Astrocyte (in vitro differentiated cells and primary cell): Measurements from ENCODE around the gene SMIM28. TPM values are rescaled to one million over a fixed set of nuclear protein-coding genes. Genes with fewer than 3 reads are reported as not detected.

ENCODE experiments used
- DNase-seq: peaks from one replicate; pipeline ENCODE4 v3.0.0-alpha.2; 2010; ENCODE audit warnings: low read depth
- FAIRE-seq: peaks from 2 replicates; lab custom pipeline; 2011; peaks lifted over from hg19 to GRCh38; lab: Jason Lieb, UNC
- H2AFZ ChIP-seq: 2 replicates; pipeline ENCODE4 v1.6.0; 2012; ENCODE audit warnings: low read depth, low read length, inconsistent platforms
- H3K27ac ChIP-seq: 2 replicates; pipeline ENCODE4 v1.5.1; 2011; ENCODE audit warnings: low read depth, low read length, inconsistent platforms
- H3K27me3 ChIP-seq: 2 replicates; pipeline ENCODE4 v1.6.0; 2011; ENCODE audit warnings: low read length, inconsistent platforms; ENCODE audit not compliant: insufficient read depth
- H3K36me3 ChIP-seq: 2 replicates; pipeline ENCODE4 v1.5.1; 2011; ENCODE audit warnings: low read length, inconsistent platforms; ENCODE audit not compliant: insufficient read depth
- H3K4me1 ChIP-seq: 2 replicates; pipeline ENCODE4 v1.5.1; 2011; ENCODE audit warnings: low read length, inconsistent platforms; ENCODE audit not compliant: insufficient read depth
- H3K4me2 ChIP-seq: 2 replicates; pipeline ENCODE4 v1.6.0; 2012; ENCODE audit warnings: low read length, inconsistent platforms
- H3K4me3 ChIP-seq: 2 replicates; pipeline ENCODE4 v1.5.1; 2011; ENCODE audit warnings: low read depth, mild to moderate bottlenecking, low read length, inconsistent platforms; ENCODE audit not compliant: insufficient read depth
- H3K79me2 ChIP-seq: 2 replicates; pipeline ENCODE4 v1.6.0; 2012; ENCODE audit warnings: mild to moderate bottlenecking, low read length, inconsistent platforms; ENCODE audit not compliant: insufficient read depth
- H3K9ac ChIP-seq: 2 replicates; pipeline ENCODE4 v1.6.0; 2012; ENCODE audit warnings: mild to moderate bottlenecking, low read length, inconsistent platforms
- H3K9me3 ChIP-seq: 2 replicates; pipeline ENCODE4 v1.5.1; 2012; ENCODE audit warnings: low read depth, mild to moderate bottlenecking, low read length, inconsistent platforms; ENCODE audit not compliant: insufficient read depth
- H4K20me1 ChIP-seq: 2 replicates; pipeline ENCODE4 v1.6.0; 2012; ENCODE audit warnings: low read length, inconsistent platforms; ENCODE audit not compliant: insufficient read depth
- H3K27ac Mint-ChIP-seq: one replicate; pipeline ENCODE4 v1.8.0; 2021; ENCODE audit warnings: mild to moderate bottlenecking, mixed read lengths; ENCODE audit not compliant: unreplicated experiment
- H3K27me3 Mint-ChIP-seq: one replicate; pipeline ENCODE4 v1.8.0; 2021; ENCODE audit warnings: low read depth, mixed read lengths; ENCODE audit not compliant: unreplicated experiment
- H3K36me3 Mint-ChIP-seq: one replicate; pipeline ENCODE4 v1.8.0; 2021; ENCODE audit warnings: low read depth, mixed read lengths; ENCODE audit not compliant: unreplicated experiment
- H3K4me1 Mint-ChIP-seq: one replicate; pipeline ENCODE4 v1.8.0; 2021; ENCODE audit warnings: low read depth, mixed read lengths; ENCODE audit not compliant: unreplicated experiment
- H3K4me3 Mint-ChIP-seq: one replicate; pipeline ENCODE4 v1.8.0; 2021; ENCODE audit warnings: mild to moderate bottlenecking, moderate library complexity, mixed read lengths; ENCODE audit not compliant: unreplicated experiment
- H3K9me3 Mint-ChIP-seq: one replicate; pipeline ENCODE4 v1.8.0; 2021; ENCODE audit warnings: mild to moderate bottlenecking, mixed read lengths; ENCODE audit not compliant: unreplicated experiment
- CTCF ChIP-seq: IDR thresholded peaks from 2 replicates; pipeline ENCODE4 v1.5.1; 2011; ENCODE audit warnings: low read depth, mild to moderate bottlenecking, inconsistent platforms, low read length, moderate library complexity; ENCODE audit not compliant: insufficient read depth
- EZH2 ChIP-seq: IDR thresholded peaks from 2 replicates; pipeline ENCODE4 v1.6.1; 2012; ENCODE audit warnings: mild to moderate bottlenecking, low read length, inconsistent platforms; ENCODE audit not compliant: insufficient read depth
- total RNA-seq: library from RNA; stranded (reverse); gene quantifications from 2 replicates; pipeline ENCODE4 v1.2.1, GENCODE V29; 2021

SMIM28 gene
- total RNA-seq, 1 donor from 2014 or later: not detected

GRCh38 chr6:138331444-138331843 is 46.3 kb upstream of the SMIM28 start:
- Histone ChIP-seq H3K36me3 (no peaks in the 10 kb centered on the region), H3K27me3 (no peaks in the 10 kb centered on the region), H2AFZ (no peak overlapping the region), H3K79me2 (no peaks in the 10 kb centered on the region), H3K9me3 (no peaks in the 10 kb centered on the region), H4K20me1 (no peaks in the 10 kb centered on the region), H3K4me2 (no peak overlapping the region), H3K4me3 (no peak overlapping the region), H3K27ac (no peak overlapping the region), H3K9ac (no peak overlapping the region), H3K4me1 (no peaks in the 10 kb centered on the region)
- no peak overlapping the region for H3K4me3 Mint-ChIP-seq
- FAIRE-seq: no peak
- no peaks in the 10 kb centered on the region for H3K4me1 Mint-ChIP-seq
- TF ChIP-seq CTCF (no peak), EZH2 (no peak)
- H3K27me3 Mint-ChIP-seq: no peaks in the 10 kb centered on the region
- no peak for DNase-seq
- no peaks in the 10 kb centered on the region for H3K9me3 Mint-ChIP-seq
- peaks cover 4% of the 10 kb centered on the region for H3K36me3 Mint-ChIP-seq
- no peak overlapping the region for H3K27ac Mint-ChIP-seq

GRCh38 chr6:138331984-138332383 is 45.7 kb upstream of the SMIM28 start:
- Histone ChIP-seq H3K27me3 (no peaks in the 10 kb centered on the region), H3K4me2 (no peak overlapping the region), H3K9ac (no peak overlapping the region), H3K4me1 (no peaks in the 10 kb centered on the region), H3K9me3 (no peaks in the 10 kb centered on the region), H3K27ac (no peak overlapping the region), H4K20me1 (no peaks in the 10 kb centered on the region), H2AFZ (no peak overlapping the region), H3K79me2 (no peaks in the 10 kb centered on the region), H3K4me3 (no peak overlapping the region), H3K36me3 (no peaks in the 10 kb centered on the region)
- Mint-ChIP-seq H3K27me3 (no peaks in the 10 kb centered on the region), H3K27ac (no peak overlapping the region), H3K4me1 (no peaks in the 10 kb centered on the region), H3K36me3 (peaks cover 4% of the 10 kb centered on the region), H3K4me3 (no peak overlapping the region), H3K9me3 (no peaks in the 10 kb centered on the region)
- DNase-seq (no peak), FAIRE-seq (no peak)
- no peak for TF ChIP-seq CTCF
- no peak for TF ChIP-seq EZH2

GRCh38 chr6:138334000-138334399 is 43.7 kb upstream of the SMIM28 start:
- FAIRE-seq: no peak
- DNase-seq: no peak
- H3K9me3 Mint-ChIP-seq: no peaks in the 10 kb centered on the region
- H3K27me3 Mint-ChIP-seq: no peaks in the 10 kb centered on the region
- H3K4me3 Mint-ChIP-seq: no peak overlapping the region
- Histone ChIP-seq H3K4me1 (no peaks in the 10 kb centered on the region), H2AFZ (no peak overlapping the region), H3K27me3 (no peaks in the 10 kb centered on the region), H3K27ac (no peak overlapping the region), H3K9ac (no peak overlapping the region), H3K36me3 (no peaks in the 10 kb centered on the region), H3K79me2 (no peaks in the 10 kb centered on the region), H3K4me3 (no peak overlapping the region), H3K9me3 (no peaks in the 10 kb centered on the region), H4K20me1 (no peaks in the 10 kb centered on the region), H3K4me2 (no peak overlapping the region)
- H3K36me3 Mint-ChIP-seq: peaks cover 4% of the 10 kb centered on the region
- no peak overlapping the region for H3K27ac Mint-ChIP-seq
- no peaks in the 10 kb centered on the region for H3K4me1 Mint-ChIP-seq
- TF ChIP-seq EZH2: no peak
- TF ChIP-seq CTCF: no peak
